ENCODE results near the gene RLN3. TPM values are rescaled to one million over a fixed set of nuclear protein-coding genes. Genes with fewer than 3 reads are reported as not detected.
A peak's percentile ranks its signal among the peaks of the same experiment; 100 is the strongest.
"Not testable (repeated sequence)": the region's sequence is repeated elsewhere in the genome, so short reads cannot be mapped to it uniquely, and the experiment has no call there.

Gene RLN3
- total and polyA plus RNA-seq, 10 donors: 0.35 TPM; not detected in 9

DNA sequence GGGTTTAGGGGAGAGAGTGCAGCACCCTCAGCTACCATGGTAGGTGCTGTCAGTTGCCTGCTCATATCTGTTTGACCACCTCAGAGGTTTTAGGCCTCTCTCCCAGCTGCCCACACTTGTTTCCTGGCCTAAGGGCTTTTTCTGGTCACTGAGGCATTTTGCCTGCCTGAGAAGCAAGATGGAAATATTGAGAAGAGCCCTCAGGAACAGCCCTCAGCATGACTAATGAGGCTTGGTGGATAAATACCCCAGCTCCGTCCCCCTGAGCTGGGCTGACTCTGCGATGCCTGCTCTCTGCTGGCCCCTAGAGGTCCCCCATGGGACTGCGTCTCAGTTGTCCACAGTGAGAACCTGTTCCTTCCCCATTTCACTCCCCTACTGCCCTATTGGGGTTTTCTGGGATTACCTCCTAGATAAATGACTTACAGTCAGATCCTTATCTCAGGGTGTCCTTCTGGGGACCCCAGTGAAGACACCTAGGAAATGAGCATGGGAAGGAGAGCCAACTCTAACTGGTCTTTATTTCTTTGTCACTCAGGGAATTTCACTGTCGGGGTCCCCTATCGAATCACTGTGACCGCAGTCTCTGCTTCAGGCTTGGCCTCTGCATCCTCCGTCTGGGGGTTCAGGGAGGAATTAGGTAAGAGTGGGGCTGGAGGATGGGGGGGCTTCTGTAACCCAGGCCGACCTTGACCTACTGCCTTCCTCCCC is 20.6 kb downstream of the RLN3 start:
- intact Hi-C loops (cut with DNase I; ENCODE audit: low total_unique reads): loop anchor here (10.0 kb wide), 1 partner anchor 164 kb away; no protein-coding TSS in a partner anchor
- H3K36me3 ChIP-seq: peaks cover 0 to 99% (median 75%) of the 10 kb centered on the region in 6 donors
- H3K27ac ChIP-seq: peak overlapping the region in 1 of 8 donors; percentile 15
- peaks cover 0 to 10% (median 5%) of the 10 kb centered on the region in 8 donors for H3K9me3 ChIP-seq
- no peaks in the 10 kb centered on the region for H3K27me3 ChIP-seq (replicated peaks in 1 of 7)
- H3K4me1 ChIP-seq: peaks cover 0 to 5% (median 0%) of the 10 kb centered on the region in 6 donors
- peak; percentile 90 for DNase-seq
- TF ChIP-seq POLR2A (IDR thresholded peaks at IDR 0.05): no peak
- TF ChIP-seq POLR2AphosphoS5 (IDR thresholded peaks at IDR 0.05): peak in 2 of 3 donors; percentile 11 to 23
- TF ChIP-seq, protein P1, sequence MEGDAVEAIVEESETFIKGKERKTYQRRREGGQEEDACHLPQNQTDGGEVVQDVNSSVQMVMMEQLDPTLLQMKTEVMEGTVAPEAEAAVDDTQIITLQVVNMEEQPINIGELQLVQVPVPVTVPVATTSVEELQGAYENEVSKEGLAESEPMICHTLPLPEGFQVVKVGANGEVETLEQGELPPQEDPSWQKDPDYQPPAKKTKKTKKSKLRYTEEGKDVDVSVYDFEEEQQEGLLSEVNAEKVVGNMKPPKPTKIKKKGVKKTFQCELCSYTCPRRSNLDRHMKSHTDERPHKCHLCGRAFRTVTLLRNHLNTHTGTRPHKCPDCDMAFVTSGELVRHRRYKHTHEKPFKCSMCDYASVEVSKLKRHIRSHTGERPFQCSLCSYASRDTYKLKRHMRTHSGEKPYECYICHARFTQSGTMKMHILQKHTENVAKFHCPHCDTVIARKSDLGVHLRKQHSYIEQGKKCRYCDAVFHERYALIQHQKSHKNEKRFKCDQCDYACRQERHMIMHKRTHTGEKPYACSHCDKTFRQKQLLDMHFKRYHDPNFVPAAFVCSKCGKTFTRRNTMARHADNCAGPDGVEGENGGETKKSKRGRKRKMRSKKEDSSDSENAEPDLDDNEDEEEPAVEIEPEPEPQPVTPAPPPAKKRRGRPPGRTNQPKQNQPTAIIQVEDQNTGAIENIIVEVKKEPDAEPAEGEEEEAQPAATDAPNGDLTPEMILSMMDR (IDR thresholded peaks at IDR 0.05 in 8 of 11, conservative IDR thresholded peaks at IDR 0.05 in 3 of 11): peak; percentile 61 to 95 (median 85)
- H3K4me3 ChIP-seq: no peak overlapping the region
- WGBS, 5 donors: 73 to 83% (median 74%) methylated on average over 8 of the region's 8 CpGs

DNA sequence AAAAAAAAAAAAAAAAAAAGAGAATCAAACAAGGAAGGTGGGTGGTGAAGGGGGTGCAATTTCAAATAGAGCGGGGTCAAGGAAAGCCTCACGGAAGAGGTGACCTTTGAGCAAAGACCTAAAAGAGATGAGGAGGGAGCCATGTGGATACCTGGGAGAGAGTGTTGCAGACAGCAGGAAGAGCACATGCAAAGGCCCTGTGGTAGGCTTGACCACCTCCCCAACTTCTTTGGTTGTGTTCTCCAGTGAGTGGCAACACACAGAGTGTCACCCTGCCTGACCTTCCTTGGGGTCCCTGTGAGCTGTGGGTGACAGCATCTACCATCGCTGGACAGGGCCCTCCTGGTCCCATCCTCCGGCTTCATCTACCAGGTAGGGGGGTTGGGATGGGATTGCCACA is 22.6 kb downstream of the RLN3 start:
- Histone ChIP-seq H3K36me3 (peaks cover 0 to 80% (median 61%) of the 10 kb centered on the region in 6 donors), H3K9me3 (peaks cover 0 to 10% (median 5%) of the 10 kb centered on the region in 8 donors), H3K27ac (no peak overlapping the region), H3K4me3 (no peak overlapping the region), H3K27me3 (replicated peaks in 1 of 7) (peaks cover 0 to 6% (median 0%) of the 10 kb centered on the region in 7 donors), H3K4me1 (peaks cover 0 to 5% (median 0%) of the 10 kb centered on the region in 6 donors)
- 92 to 99% (median 99%) methylated on average over 4 of the region's 4 CpGs for WGBS, 5 donors
- TF ChIP-seq POLR2AphosphoS5 (IDR thresholded peaks at IDR 0.05) (no peak), POLR2A (IDR thresholded peaks at IDR 0.05) (no peak)
- TF ChIP-seq, protein P1 (IDR thresholded peaks at IDR 0.05 in 8 of 11, conservative IDR thresholded peaks at IDR 0.05 in 3 of 11): no peak
- intact Hi-C loops (cut with DNase I; ENCODE audit: low total_unique reads): no loop called here
- DNase-seq: no peak

DNA sequence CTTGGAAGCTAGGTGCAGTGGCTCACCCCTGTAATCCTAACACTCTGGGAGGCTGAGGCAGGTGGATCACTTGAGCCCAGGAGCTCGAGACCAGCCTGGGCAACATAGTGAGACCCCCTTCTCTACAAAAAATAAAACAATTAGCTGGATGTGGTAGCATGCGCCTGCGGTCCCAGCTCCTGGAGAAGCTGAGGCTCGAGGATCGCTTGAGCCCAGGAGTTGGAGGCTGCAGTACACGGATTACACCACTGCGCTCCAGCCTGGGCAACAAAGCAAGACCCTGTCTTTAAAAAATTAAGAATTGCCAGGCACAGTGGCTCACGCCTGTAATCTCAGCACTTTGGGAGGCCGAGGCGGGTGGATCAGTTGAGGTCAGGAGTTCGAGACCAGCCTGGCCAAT is 23.0 kb downstream of the RLN3 start:
- H3K4me1 ChIP-seq; H3K4me3 ChIP-seq; intact Hi-C loops (cut with DNase I; ENCODE audit: low total_unique reads); DNase-seq; H3K27ac ChIP-seq; H3K9me3 ChIP-seq; H3K27me3 ChIP-seq (replicated peaks in 1 of 7): not testable (repeated sequence)
- WGBS, 5 donors: 89 to 97% (median 96%) methylated on average over 11 of the region's 11 CpGs
- H3K36me3 ChIP-seq: peaks cover 0 to 75% (median 58%) of the 10 kb centered on the region in 6 donors

GRCh38 chr19:14051980-14052379 is 24.0 kb downstream of the RLN3 start:
- Histone ChIP-seq H3K27ac (no peak overlapping the region), H3K4me3 (no peak overlapping the region), H3K9me3 (peaks cover 0 to 10% (median 5%) of the 10 kb centered on the region in 8 donors), H3K4me1 (peaks cover 0 to 6% (median under 1%) of the 10 kb centered on the region in 6 donors), H3K27me3 (replicated peaks in 1 of 7) (peaks cover 0 to 16% (median 5%) of the 10 kb centered on the region in 7 donors), H3K36me3 (peaks cover 0 to 65% (median 51%) of the 10 kb centered on the region in 6 donors)
- no peak for DNase-seq
- TF ChIP-seq, protein P1 (IDR thresholded peaks at IDR 0.05 in 8 of 11, conservative IDR thresholded peaks at IDR 0.05 in 3 of 11): no peak
- TF ChIP-seq POLR2A (IDR thresholded peaks at IDR 0.05) (no peak), POLR2AphosphoS5 (IDR thresholded peaks at IDR 0.05) (no peak)
- intact Hi-C loops (cut with DNase I; ENCODE audit: low total_unique reads): no loop called here
- 72 to 93% (median 90%) methylated on average over 3 to 9 of the region's 9 CpGs for WGBS, 5 donors
